Thoracic aorta (tissue), 2 donors: ENCODE results near the gene LAGE3. TPM values are rescaled to one million over a fixed set of nuclear protein-coding genes. Genes with fewer than 3 reads are reported as not detected.

Source experiments
- ATAC-seq: fragments of 150-250 bp; one replicate; pipeline ENCODE4 v1.8.0; 2017; ENCODE audit warnings: low read depth; ENCODE audit not compliant: insufficient number of reproducible peaks, low FRiP score
- DNase-seq: peaks from one replicate; pipeline ENCODE4 v3.0.0-alpha.2; 2020; ENCODE audit warnings: low spot score
- H3K27ac ChIP-seq, 2 donors: fragments of 200-600 bp; sonication (generic); 1 replicate in 1 of 2; 2 replicates in 1 of 2; pipeline ENCODE4 v1.5.1; 2016; ENCODE audit warnings: mild to moderate bottlenecking in 2 of 2, moderate library complexity in 2 of 2
- H3K27me3 ChIP-seq: fragments of 200-600 bp; sonication (generic); replicated peaks from 2 replicates; pipeline ENCODE4 v1.6.0; 2016; ENCODE audit warnings: mild to moderate bottlenecking; ENCODE audit not compliant: insufficient read depth
- H3K36me3 ChIP-seq: fragments of 200-600 bp; sonication (generic); one replicate; pipeline ENCODE4 v1.5.1; 2016
- H3K4me1 ChIP-seq, 2 donors: fragments of 200-600 bp; sonication (generic); 1 replicate in 1 of 2; 2 replicates in 1 of 2; pipeline versions ENCODE4 v1.5.1 to v1.6.0; 2016; ENCODE audit warnings: low read depth in 2 of 2, mild to moderate bottlenecking in 1 of 2; ENCODE audit not compliant: control insufficient read depth in 1 of 2
- H3K4me3 ChIP-seq: fragments of 200-600 bp; sonication (generic); 2 replicates; pipeline ENCODE4 v1.5.1; 2016; ENCODE audit warnings: mild to moderate bottlenecking
- H3K9me3 ChIP-seq: fragments of 200-600 bp; sonication (generic); 2 replicates; pipeline ENCODE4 v1.5.1; 2016
- total RNA-seq, 2 donors: library from RNA; depleted of rRNA; stranded (reverse); fragments of >200 nt; gene quantifications; one replicate each; pipeline versions ENCODE4 v1.1.0 to v1.2.3, GENCODE V29; 2016
- TF ChIP-seq, protein P1 (sequence below): fragments of 200-600 bp; sonication (generic); IDR thresholded peaks from one replicate; pipeline ENCODE4 v1.5.1; 2019; ENCODE audit warnings: antibody characterized with exemption

Gene LAGE3
- total RNA-seq, 2 donors from 2014 or later: 2.1 to 8.9 TPM

- TF ChIP-seq, protein P1, sequence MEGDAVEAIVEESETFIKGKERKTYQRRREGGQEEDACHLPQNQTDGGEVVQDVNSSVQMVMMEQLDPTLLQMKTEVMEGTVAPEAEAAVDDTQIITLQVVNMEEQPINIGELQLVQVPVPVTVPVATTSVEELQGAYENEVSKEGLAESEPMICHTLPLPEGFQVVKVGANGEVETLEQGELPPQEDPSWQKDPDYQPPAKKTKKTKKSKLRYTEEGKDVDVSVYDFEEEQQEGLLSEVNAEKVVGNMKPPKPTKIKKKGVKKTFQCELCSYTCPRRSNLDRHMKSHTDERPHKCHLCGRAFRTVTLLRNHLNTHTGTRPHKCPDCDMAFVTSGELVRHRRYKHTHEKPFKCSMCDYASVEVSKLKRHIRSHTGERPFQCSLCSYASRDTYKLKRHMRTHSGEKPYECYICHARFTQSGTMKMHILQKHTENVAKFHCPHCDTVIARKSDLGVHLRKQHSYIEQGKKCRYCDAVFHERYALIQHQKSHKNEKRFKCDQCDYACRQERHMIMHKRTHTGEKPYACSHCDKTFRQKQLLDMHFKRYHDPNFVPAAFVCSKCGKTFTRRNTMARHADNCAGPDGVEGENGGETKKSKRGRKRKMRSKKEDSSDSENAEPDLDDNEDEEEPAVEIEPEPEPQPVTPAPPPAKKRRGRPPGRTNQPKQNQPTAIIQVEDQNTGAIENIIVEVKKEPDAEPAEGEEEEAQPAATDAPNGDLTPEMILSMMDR: no peak
- ATAC-seq (no peak), DNase-seq (no peak)
- Histone ChIP-seq H3K9me3 (no peaks in the 10 kb centered on the region), H3K27ac (no peak overlapping the region), H3K4me1 (no peaks in the 10 kb centered on the region), H3K4me3 (no peak overlapping the region), H3K27me3 (no peaks in the 10 kb centered on the region), H3K36me3 (peaks cover 3% of the 10 kb centered on the region)
Measured at GRCh38 chrX:154472685-154473632, 6.1 kb downstream of the LAGE3 start.

GRCh38 chrX:154471839-154472684 lies 7.0 kb downstream of the LAGE3 start:
- Histone ChIP-seq H3K27ac (no peak overlapping the region), H3K36me3 (peaks cover 3% of the 10 kb centered on the region), H3K9me3 (no peaks in the 10 kb centered on the region), H3K27me3 (no peaks in the 10 kb centered on the region), H3K4me1 (no peaks in the 10 kb centered on the region), H3K4me3 (no peak overlapping the region)
- TF ChIP-seq, protein P1: no peak
- no peak for ATAC-seq
- no peak for DNase-seq

DNA sequence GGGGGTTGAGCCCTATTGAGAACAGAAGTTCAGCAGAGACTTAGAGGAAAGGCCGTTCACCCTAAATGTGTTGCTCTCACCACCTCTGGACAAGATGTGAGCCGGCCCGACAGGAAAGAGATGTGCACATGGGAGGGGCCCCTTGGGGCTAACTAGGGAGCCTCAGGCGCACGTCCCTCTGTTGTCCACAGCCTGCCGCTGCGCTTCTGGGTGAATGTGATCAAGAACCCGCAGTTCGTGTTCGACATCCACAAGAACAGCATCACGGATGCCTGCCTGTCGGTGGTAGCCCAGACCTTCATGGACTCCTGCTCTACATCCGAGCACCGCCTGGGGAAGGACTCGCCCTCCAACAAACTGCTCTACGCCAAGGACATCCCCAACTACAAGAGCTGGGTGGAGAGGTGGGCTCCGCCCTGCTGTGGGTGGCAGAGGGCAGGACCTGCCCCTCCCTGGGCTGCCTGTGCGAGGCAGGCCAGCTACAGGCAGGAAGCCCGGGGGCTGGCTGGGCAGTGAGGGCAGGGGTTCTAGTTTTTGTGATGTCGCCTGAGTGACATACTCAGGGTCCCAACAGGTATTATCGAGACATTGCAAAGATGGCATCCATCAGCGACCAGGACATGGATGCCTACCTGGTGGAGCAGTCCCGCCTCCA lies 8.0 kb downstream of the LAGE3 start:
- DNase-seq: no peak
- Histone ChIP-seq H3K27me3 (no peaks in the 10 kb centered on the region), H3K36me3 (peaks cover 12% of the 10 kb centered on the region), H3K27ac (no peak overlapping the region), H3K4me3 (no peak overlapping the region), H3K4me1 (no peaks in the 10 kb centered on the region), H3K9me3 (no peaks in the 10 kb centered on the region)
- no peak for ATAC-seq
- TF ChIP-seq, protein P1: no peak

GRCh38 chrX:154470434-154470833 lies 8.6 kb downstream of the LAGE3 start:
- H3K27ac ChIP-seq: no peak overlapping the region
- H3K4me3 ChIP-seq: no peak overlapping the region
- no peaks in the 10 kb centered on the region for H3K27me3 ChIP-seq
- H3K9me3 ChIP-seq: no peaks in the 10 kb centered on the region
- H3K4me1 ChIP-seq: no peaks in the 10 kb centered on the region
- DNase-seq (no peak), ATAC-seq (no peak)
- TF ChIP-seq, protein P1: no peak
- H3K36me3 ChIP-seq: peaks cover 14% of the 10 kb centered on the region
